Mucosa of gallbladder (tissue), 1 donor: ENCODE results near the gene GPX1. TPM values are rescaled to one million over a fixed set of nuclear protein-coding genes. Genes with fewer than 3 reads are reported as not detected.

ENCODE experiments used
- DNase-seq: peaks from one replicate; pipeline ENCODE4 v3.0.0-alpha.2; 2020; ENCODE audit warnings: low spot score
- total RNA-seq: library from RNA; stranded (reverse); gene quantifications from one replicate; pipeline ENCODE4 v1.2.1, GENCODE V29; 2021
- donor health status: DM: no; HTN: no; CAD: no.

GPX1 gene
- total RNA-seq, 1 donor from 2014 or later, result 296 TPM

DNA sequence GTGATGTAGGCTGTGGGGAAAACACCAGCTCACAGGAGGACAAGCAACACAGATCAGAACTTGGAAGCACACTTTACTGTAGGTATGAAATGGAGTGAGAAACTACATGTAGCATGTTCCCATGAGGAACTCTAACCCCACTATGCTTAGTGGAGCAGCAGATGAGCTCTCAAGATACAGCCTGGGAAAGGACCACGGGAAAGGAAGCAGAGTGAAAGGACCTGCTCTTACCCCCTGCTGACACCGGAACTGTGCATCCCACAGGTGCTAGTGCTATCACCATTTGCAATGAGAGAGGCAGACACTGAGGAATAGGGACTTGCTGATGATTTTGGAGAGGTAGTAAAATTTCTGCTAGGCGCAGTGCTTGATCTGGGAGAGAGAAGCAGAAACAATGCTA is 46.9 kb downstream of the GPX1 start:
- no peak for DNase-seq

DNA sequence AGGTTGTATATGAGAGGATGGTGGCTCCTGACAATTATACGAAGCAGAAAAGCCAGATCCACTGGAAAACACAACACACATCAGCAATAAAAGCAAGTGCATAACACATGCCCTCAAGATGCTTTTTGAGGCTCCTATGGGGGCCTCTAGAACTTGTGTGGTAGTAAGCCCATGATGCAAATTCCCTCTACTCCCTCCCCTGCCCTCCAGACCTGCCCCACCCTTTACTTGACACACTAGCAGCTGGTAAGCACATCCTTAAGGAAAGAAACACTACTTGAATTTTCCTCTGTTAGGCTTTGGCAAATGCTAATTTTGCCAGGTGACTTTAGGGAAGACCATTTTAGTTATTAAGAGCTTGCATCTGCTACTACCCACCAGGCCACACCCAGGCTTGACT is 47.5 kb downstream of the GPX1 start:
- no peak for DNase-seq

Other genes starting within 250 kb of the GPX1 start
- 85.6 TPM for gene USP19, start 237.5 kb downstream of the GPX1 start, total RNA-seq
- gene LAMB2, start 225.3 kb downstream of the GPX1 start, total RNA-seq, result 733 TPM
- 21.6 TPM for gene CCDC71, start 192.0 kb downstream of the GPX1 start, total RNA-seq
- 35.1 TPM for gene KLHDC8B, start 186.8 kb downstream of the GPX1 start, total RNA-seq
- gene C3orf62, start 81.1 kb downstream of the GPX1 start, total RNA-seq, result 5.0 TPM
- gene USP4, start 18.3 kb downstream of the GPX1 start, total RNA-seq, result 60.5 TPM
- 386 TPM for gene RHOA, start 53.6 kb upstream of the GPX1 start, total RNA-seq
- gene TCTA, start 54.1 kb upstream of the GPX1 start, total RNA-seq, result 57.6 TPM
- 20.7 TPM for gene AMT, start 64.1 kb upstream of the GPX1 start, total RNA-seq
- gene NICN1, start 71.0 kb upstream of the GPX1 start, total RNA-seq, result 27.8 TPM
- 139 TPM for gene DAG1, start 111.9 kb upstream of the GPX1 start, total RNA-seq
- gene BSN, start 196.1 kb upstream of the GPX1 start, total RNA-seq, result 0.81 TPM